GM23248 (cell line): Measurements from ENCODE around the gene GDF7. TPM values are rescaled to one million over a fixed set of nuclear protein-coding genes. Genes with fewer than 3 reads are reported as not detected.

Experiments used
- DNase-seq: peaks from one replicate; pipeline ENCODE4 v3.0.0-alpha.2; 2015
- H2AFZ ChIP-seq: fragments of 200-600 bp; sonication (generic); 2 replicates; pipeline ENCODE4 v1.6.1; 2016; ENCODE audit warnings: antibody characterized with exemption
- H3F3A ChIP-seq: fragments of 200-600 bp; sonication (generic); 2 replicates; pipeline ENCODE4 v1.6.1; 2016; ENCODE audit warnings: mild to moderate bottlenecking, antibody characterized with exemption, mixed run types; ENCODE audit not compliant: insufficient read depth
- H3K27ac ChIP-seq: fragments of 200-600 bp; sonication (generic); 2 replicates; pipeline ENCODE4 v1.5.1; 2016; ENCODE audit warnings: mild to moderate bottlenecking
- H3K27me3 ChIP-seq: fragments of 200-600 bp; sonication (generic); replicated peaks from 2 replicates; pipeline ENCODE4 v1.6.1; 2016; ENCODE audit warnings: mild to moderate bottlenecking; ENCODE audit not compliant: insufficient read depth
- H3K36me3 ChIP-seq: fragments of 200-600 bp; sonication (generic); 2 replicates; pipeline ENCODE4 v1.6.1; 2016; ENCODE audit warnings: low read depth, mild to moderate bottlenecking
- H3K4me1 ChIP-seq: fragments of 200-600 bp; sonication (generic); 2 replicates; pipeline ENCODE4 v1.6.1; 2016; ENCODE audit warnings: mild to moderate bottlenecking; ENCODE audit not compliant: insufficient read depth
- H3K4me2 ChIP-seq: fragments of 200-600 bp; sonication (generic); one replicate; pipeline ENCODE4 v1.6.1; 2016; ENCODE audit warnings: mild to moderate bottlenecking; ENCODE audit not compliant: unreplicated experiment
- H3K4me3 ChIP-seq: fragments of 200-600 bp; sonication (generic); 2 replicates; pipeline ENCODE4 v1.5.1; 2016; ENCODE audit warnings: mild to moderate bottlenecking
- H3K79me2 ChIP-seq: fragments of 200-600 bp; sonication (generic); 2 replicates; pipeline ENCODE4 v1.6.1; 2016; ENCODE audit warnings: mild to moderate bottlenecking; ENCODE audit not compliant: insufficient read depth
- H3K9ac ChIP-seq: fragments of 200-600 bp; sonication (generic); 2 replicates; pipeline ENCODE4 v1.6.1; 2016; ENCODE audit warnings: mild to moderate bottlenecking
- H3K9me2 ChIP-seq: fragments of 200-600 bp; sonication (generic); 2 replicates; pipeline ENCODE4 v1.6.1; 2016; ENCODE audit warnings: mixed run types, mild to moderate bottlenecking, moderate library complexity; ENCODE audit not compliant: insufficient read depth
- H3K9me3 ChIP-seq: fragments of 200-600 bp; sonication (generic); one replicate; pipeline ENCODE4 v1.6.1; 2017; ENCODE audit warnings: low read depth
- H4K20me1 ChIP-seq: fragments of 200-600 bp; sonication (generic); 2 replicates; pipeline ENCODE4 v1.6.0; 2016; ENCODE audit not compliant: insufficient read depth
- EZH2 ChIP-seq: fragments of 200-600 bp; sonication (generic); IDR thresholded peaks from 2 replicates; pipeline ENCODE4 v1.6.1; 2018; ENCODE audit warnings: antibody characterized with exemption, mild to moderate bottlenecking; ENCODE audit not compliant: insufficient read depth, poor library complexity, severe bottlenecking
- EZH2phosphoT487 ChIP-seq: fragments of 200-600 bp; sonication (generic); IDR thresholded peaks from 2 replicates; pipeline ENCODE4 v1.6.1; 2018; ENCODE audit warnings: antibody characterized with exemption, moderate library complexity, mild to moderate bottlenecking, low read depth; ENCODE audit not compliant: insufficient read depth
- WGBS, 2 experiments: methylation state at CpG; one replicate each; pipeline ENCODE4 v1.1.6; 2015 to 2017; ENCODE audit warnings: low lambda C conversion rate in 2 of 2, low coverage in 1 of 2; ENCODE audit errors: missing lambda C conversion rate in 2 of 2; 5-methylcytosine and 5-hydroxymethylcytosine counted together
- in situ Hi-C: fragments of 300-500 bp; cut with MboI; formaldehyde crosslinking; loops from 2 replicates; pipeline ENCODE4 v1.15.0; 2020
- polyA plus RNA-seq: library from polyadenylated mRNA; unstranded; fragments of >200 nt; fragmentation: Nextera tagmentation; extraction: Ambion mirVana; gene quantifications from 2 replicates; pipeline ENCODE4 v1.2.1, GENCODE V29; 2016
- total RNA-seq: library from RNA; depleted of rRNA; stranded (reverse); fragments of >200 nt; shearing (Covaris generic); gene quantifications from 2 replicates; pipeline ENCODE4 v1.2.3, GENCODE V29; 2014

The GDF7 gene
- total and polyA plus RNA-seq, 2 experiments from 2014 or later, result 0.03 TPM; not detected in 1

DNA sequence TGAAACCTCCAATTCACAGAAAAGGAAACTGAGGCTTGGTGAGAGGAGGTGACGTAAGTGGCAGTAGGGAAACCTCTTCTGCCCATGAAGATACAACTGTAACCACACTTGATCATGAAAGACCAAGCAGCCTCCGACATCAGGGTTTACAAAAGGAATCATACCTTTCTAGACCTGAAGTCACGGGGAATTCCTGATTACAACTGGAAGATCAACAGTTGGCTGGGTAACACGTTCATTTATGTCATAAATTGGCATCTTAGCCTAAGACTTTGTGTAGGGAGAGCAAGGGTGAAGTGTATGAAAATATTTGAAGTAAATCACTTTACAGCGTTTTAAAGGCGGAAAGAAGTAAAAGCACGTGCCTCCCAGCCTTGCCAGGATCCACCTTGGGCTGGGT is 17.0 kb upstream of the GDF7 start:
- Histone ChIP-seq H3K36me3 (no peaks in the 10 kb centered on the region), H3K9ac (peak overlapping the region; percentile 90), H2AFZ (peak overlapping the region; percentile 100; the same call in 1 of the 2 replicates), H3K27me3 (no peaks in the 10 kb centered on the region; the same call in 1 of the 2 replicates), H3K4me3 (peak overlapping the region; percentile 83), H3K9me3 (no peaks in the 10 kb centered on the region), H3K4me2 (peak overlapping the region; percentile 79), H3K9me2 (no peaks in the 10 kb centered on the region), H4K20me1 (no peaks in the 10 kb centered on the region), H3F3A (no peaks in the 10 kb centered on the region), H3K79me2 (peaks cover 9% of the 10 kb centered on the region; the same call in 1 of the 2 replicates), H3K27ac (no peak overlapping the region), H3K4me1 (peaks cover 7% of the 10 kb centered on the region; the same call in 1 of the 2 replicates)
- 51 to 55% methylated on average over 7 of the region's 7 CpGs for WGBS, 2 experiments
- in situ Hi-C loops, result loop anchor here (10.0 kb wide), 1 partner anchor 215 kb away; no protein-coding TSS in a partner anchor
- no peak for DNase-seq
- no peak for TF ChIP-seq EZH2

- Histone ChIP-seq H3F3A (no peaks in the 10 kb centered on the region), H3K4me1 (peaks cover 7% of the 10 kb centered on the region; the same call in 1 of the 2 replicates), H3K36me3 (no peaks in the 10 kb centered on the region), H3K4me3 (peak overlapping the region; percentile 83), H3K4me2 (peak overlapping the region; percentile 79), H3K27ac (peak overlapping the region; percentile 39; the same call in 1 of the 2 replicates), H3K9ac (peak overlapping the region; percentile 90), H3K9me2 (no peaks in the 10 kb centered on the region), H2AFZ (peak overlapping the region; percentile 100), H4K20me1 (no peaks in the 10 kb centered on the region), H3K79me2 (peaks cover 9% of the 10 kb centered on the region; the same call in 1 of the 2 replicates), H3K27me3 (no peaks in the 10 kb centered on the region; the same call in 1 of the 2 replicates), H3K9me3 (no peaks in the 10 kb centered on the region)
- DNase-seq, result peak; percentile 83
- 6 to 10% methylated on average over 18 to 19 of the region's 19 CpGs for WGBS, 2 experiments
- TF ChIP-seq EZH2, result no peak
- no peak for TF ChIP-seq EZH2phosphoT487
- in situ Hi-C loops, result no loop called here
Measured at GRCh38 chr2:20650393-20650876, 16.5 kb upstream of the GDF7 start.

- Histone ChIP-seq H3K4me2 (peak within 1 kb of the TSS; percentile 97), H3K79me2 (peaks cover 9% of the 10 kb centered on the region; the same call in 1 of the 2 replicates), H2AFZ (peak within 1 kb of the TSS; percentile 100), H3F3A (no peaks in the 10 kb centered on the region), H3K4me1 (peaks cover 7% of the 10 kb centered on the region; the same call in 1 of the 2 replicates), H3K27me3 (no peaks in the 10 kb centered on the region; the same call in 1 of the 2 replicates), H3K27ac (peak within 1 kb of the TSS; percentile 42), H3K36me3 (no peaks in the 10 kb centered on the region), H3K9me3 (no peaks in the 10 kb centered on the region), H3K9me2 (no peaks in the 10 kb centered on the region), H3K9ac (peak within 1 kb of the TSS; percentile 90), H4K20me1 (no peaks in the 10 kb centered on the region), H3K4me3 (peak within 1 kb of the TSS; percentile 83)
- peak; percentile 92 for DNase-seq
- in situ Hi-C loops, result no loop called here
- WGBS, 2 experiments, result 2 to 3% methylated on average over 36 to 50 of the region's 72 CpGs
- no peak for TF ChIP-seq EZH2phosphoT487
- TF ChIP-seq EZH2, result no peak
Measured at GRCh38 chr2:20650877-20651730, 15.8 kb upstream of the GDF7 start, which contains the start of gene HS1BP3. Gene HS1BP3 (minus strand): TSS chr2:20651098. CDS start chr2:20651063, 35 bp downstream.

GRCh38 chr2:20651731-20652099 is 15.2 kb upstream of the GDF7 start:
- H3K9ac ChIP-seq, result peak overlapping the region; percentile 90
- H3K79me2 ChIP-seq, result peaks cover 9% of the 10 kb centered on the region; the same call in 1 of the 2 replicates
- no peak for DNase-seq
- peaks cover 1% of the 10 kb centered on the region for H3K27me3 ChIP-seq
- peak overlapping the region; percentile 83 for H3K4me3 ChIP-seq
- no peaks in the 10 kb centered on the region for H4K20me1 ChIP-seq
- H3F3A ChIP-seq, result no peaks in the 10 kb centered on the region
- no peaks in the 10 kb centered on the region for H3K36me3 ChIP-seq
- TF ChIP-seq EZH2phosphoT487 (no peak), EZH2 (no peak)
- peak overlapping the region; percentile 100 for H2AFZ ChIP-seq
- H3K4me2 ChIP-seq, result peak overlapping the region; percentile 97
- H3K9me3 ChIP-seq, result no peaks in the 10 kb centered on the region
- no peaks in the 10 kb centered on the region for H3K9me2 ChIP-seq
- H3K4me1 ChIP-seq, result peaks cover 7% of the 10 kb centered on the region; the same call in 1 of the 2 replicates
- H3K27ac ChIP-seq, result no peak overlapping the region
- in situ Hi-C loops, result no loop called here
- WGBS, 2 experiments, result 66 to 68% methylated on average over 7 of the region's 7 CpGs
